ENCODE results near the gene PARD3.

- TF ChIP-seq POLR2A (IDR thresholded peaks at IDR 0.05) (no peak), POLR2AphosphoS5 (IDR thresholded peaks at IDR 0.05) (no peak)
- TF ChIP-seq, protein P1, sequence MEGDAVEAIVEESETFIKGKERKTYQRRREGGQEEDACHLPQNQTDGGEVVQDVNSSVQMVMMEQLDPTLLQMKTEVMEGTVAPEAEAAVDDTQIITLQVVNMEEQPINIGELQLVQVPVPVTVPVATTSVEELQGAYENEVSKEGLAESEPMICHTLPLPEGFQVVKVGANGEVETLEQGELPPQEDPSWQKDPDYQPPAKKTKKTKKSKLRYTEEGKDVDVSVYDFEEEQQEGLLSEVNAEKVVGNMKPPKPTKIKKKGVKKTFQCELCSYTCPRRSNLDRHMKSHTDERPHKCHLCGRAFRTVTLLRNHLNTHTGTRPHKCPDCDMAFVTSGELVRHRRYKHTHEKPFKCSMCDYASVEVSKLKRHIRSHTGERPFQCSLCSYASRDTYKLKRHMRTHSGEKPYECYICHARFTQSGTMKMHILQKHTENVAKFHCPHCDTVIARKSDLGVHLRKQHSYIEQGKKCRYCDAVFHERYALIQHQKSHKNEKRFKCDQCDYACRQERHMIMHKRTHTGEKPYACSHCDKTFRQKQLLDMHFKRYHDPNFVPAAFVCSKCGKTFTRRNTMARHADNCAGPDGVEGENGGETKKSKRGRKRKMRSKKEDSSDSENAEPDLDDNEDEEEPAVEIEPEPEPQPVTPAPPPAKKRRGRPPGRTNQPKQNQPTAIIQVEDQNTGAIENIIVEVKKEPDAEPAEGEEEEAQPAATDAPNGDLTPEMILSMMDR (IDR thresholded peaks at IDR 0.05), result no peak
These were observed 36.9 kb downstream of the PARD3 start for GRCh38 chr10:34778237-34778636.
